ENCODE data around the gene CD2.

DNA sequence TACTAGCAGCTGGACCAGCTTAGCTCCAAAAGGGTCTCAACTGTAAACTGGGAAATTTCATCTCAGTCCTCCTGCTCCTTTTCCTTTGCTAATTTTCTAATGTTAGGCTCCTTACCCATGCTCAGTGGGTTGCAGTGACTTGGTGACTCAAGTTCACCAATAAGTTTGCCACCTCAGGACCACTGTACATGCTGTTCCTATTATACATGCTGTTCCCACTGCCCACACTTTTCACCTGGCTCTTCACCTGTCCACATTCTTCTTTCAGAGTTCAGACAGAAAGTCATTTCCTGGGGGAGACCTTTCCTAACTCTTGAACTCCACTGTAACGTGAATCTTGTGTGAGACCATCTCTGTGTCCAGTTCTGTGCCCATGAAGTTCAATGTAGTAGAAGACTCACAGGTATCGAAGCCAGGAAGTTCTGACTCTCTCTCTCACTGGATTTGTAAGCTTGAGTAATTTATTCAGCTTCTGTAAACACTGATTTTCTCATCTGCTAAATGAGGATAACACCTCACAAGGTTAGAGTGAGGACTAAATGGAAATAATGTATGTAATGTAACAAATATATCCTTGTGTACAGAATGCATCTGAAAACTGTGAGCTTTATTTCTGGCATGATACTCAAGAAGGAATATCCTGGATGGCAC, 17.9 kb downstream of the CD2 start:
- TF ChIP-seq, protein P1, sequence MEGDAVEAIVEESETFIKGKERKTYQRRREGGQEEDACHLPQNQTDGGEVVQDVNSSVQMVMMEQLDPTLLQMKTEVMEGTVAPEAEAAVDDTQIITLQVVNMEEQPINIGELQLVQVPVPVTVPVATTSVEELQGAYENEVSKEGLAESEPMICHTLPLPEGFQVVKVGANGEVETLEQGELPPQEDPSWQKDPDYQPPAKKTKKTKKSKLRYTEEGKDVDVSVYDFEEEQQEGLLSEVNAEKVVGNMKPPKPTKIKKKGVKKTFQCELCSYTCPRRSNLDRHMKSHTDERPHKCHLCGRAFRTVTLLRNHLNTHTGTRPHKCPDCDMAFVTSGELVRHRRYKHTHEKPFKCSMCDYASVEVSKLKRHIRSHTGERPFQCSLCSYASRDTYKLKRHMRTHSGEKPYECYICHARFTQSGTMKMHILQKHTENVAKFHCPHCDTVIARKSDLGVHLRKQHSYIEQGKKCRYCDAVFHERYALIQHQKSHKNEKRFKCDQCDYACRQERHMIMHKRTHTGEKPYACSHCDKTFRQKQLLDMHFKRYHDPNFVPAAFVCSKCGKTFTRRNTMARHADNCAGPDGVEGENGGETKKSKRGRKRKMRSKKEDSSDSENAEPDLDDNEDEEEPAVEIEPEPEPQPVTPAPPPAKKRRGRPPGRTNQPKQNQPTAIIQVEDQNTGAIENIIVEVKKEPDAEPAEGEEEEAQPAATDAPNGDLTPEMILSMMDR (IDR thresholded peaks at IDR 0.05): no peak
- TF ChIP-seq POLR2A (IDR thresholded peaks at IDR 0.05): no peak
